Upper lobe of right lung (tissue), 1 donor: ENCODE measurements around the gene ICAM3. TPM values are rescaled to one million over a fixed set of nuclear protein-coding genes. Genes with fewer than 3 reads are reported as not detected.
"Not testable (repeated sequence)": the region's sequence is repeated elsewhere in the genome, so short reads cannot be mapped to it uniquely, and the experiment has no call there.

Source experiments
- ATAC-seq: fragments of 200-7000 bp; cut with Tn5 transposase; one replicate; pipeline ENCODE4 v1.9.1; 2020; ENCODE audit warnings: mild to moderate bottlenecking, moderate library complexity
- DNase-seq: peaks from one replicate; pipeline ENCODE4 v3.0.0-alpha.2; 2020
- H3K27ac ChIP-seq: fragments of 200-600 bp; one replicate; pipeline ENCODE4 v1.8.0; 2022
- H3K27me3 ChIP-seq: fragments of 200-600 bp; one replicate; pipeline ENCODE4 v1.8.0; 2022; ENCODE audit warnings: mild to moderate bottlenecking
- H3K36me3 ChIP-seq: fragments of 200-600 bp; one replicate; pipeline ENCODE4 v1.8.0; 2022
- H3K4me1 ChIP-seq: fragments of 200-600 bp; one replicate; pipeline ENCODE4 v1.8.0; 2022
- H3K4me3 ChIP-seq: fragments of 200-600 bp; one replicate; pipeline ENCODE4 v1.8.0; 2022; ENCODE audit warnings: mild to moderate bottlenecking
- H3K9me3 ChIP-seq: fragments of 200-600 bp; one replicate; pipeline ENCODE4 v1.8.0; 2022
- intact Hi-C: fragments of 100-400 bp; cut with DNase I; formaldehyde crosslinking; loops from one replicate; pipeline ENCODE4 v1.11.0; 2022
- total RNA-seq: library from RNA; stranded (reverse); fragmentation: NEBNext Ultra II Directional; extraction: Animal tissue kit (Norgen Biotek cat#: 25700); gene quantifications from one replicate; pipeline ENCODE4 v1.2.1, GENCODE V29; 2021
- TF ChIP-seq, protein P1 (sequence below): fragments of 200-600 bp; IDR thresholded peaks from one replicate; pipeline ENCODE4 v1.8.0; 2022; ENCODE audit warnings: antibody characterized with exemption
- donor health status: DM: no; HTN: yes; CAD: no; lungs with severe emphysema.

The ICAM3 gene
- total RNA-seq, 1 donor from 2014 or later = 23.8 TPM

- Histone ChIP-seq H3K9me3 (no peaks in the 10 kb centered on the region), H3K4me1 (no peaks in the 10 kb centered on the region), H3K27me3 (no peaks in the 10 kb centered on the region), H3K36me3 (no peaks in the 10 kb centered on the region), H3K27ac (peak overlapping the region; percentile 58), H3K4me3 (no peak overlapping the region)
- DNase-seq = no peak
- TF ChIP-seq, protein P1, sequence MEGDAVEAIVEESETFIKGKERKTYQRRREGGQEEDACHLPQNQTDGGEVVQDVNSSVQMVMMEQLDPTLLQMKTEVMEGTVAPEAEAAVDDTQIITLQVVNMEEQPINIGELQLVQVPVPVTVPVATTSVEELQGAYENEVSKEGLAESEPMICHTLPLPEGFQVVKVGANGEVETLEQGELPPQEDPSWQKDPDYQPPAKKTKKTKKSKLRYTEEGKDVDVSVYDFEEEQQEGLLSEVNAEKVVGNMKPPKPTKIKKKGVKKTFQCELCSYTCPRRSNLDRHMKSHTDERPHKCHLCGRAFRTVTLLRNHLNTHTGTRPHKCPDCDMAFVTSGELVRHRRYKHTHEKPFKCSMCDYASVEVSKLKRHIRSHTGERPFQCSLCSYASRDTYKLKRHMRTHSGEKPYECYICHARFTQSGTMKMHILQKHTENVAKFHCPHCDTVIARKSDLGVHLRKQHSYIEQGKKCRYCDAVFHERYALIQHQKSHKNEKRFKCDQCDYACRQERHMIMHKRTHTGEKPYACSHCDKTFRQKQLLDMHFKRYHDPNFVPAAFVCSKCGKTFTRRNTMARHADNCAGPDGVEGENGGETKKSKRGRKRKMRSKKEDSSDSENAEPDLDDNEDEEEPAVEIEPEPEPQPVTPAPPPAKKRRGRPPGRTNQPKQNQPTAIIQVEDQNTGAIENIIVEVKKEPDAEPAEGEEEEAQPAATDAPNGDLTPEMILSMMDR = no peak
- intact Hi-C loops = no loop called here
- ATAC-seq = no peak
Measured at GRCh38 chr19:10339977-10340376, 553 bp upstream of the ICAM3 start.

- Histone ChIP-seq H3K27me3 (no peaks in the 10 kb centered on the region), H3K9me3 (no peaks in the 10 kb centered on the region), H3K27ac (peak overlapping the region; percentile 58), H3K4me3 (peak overlapping the region; percentile 33), H3K36me3 (no peaks in the 10 kb centered on the region), H3K4me1 (no peaks in the 10 kb centered on the region)
- DNase-seq (no peak), ATAC-seq (no peak)
- intact Hi-C loops = no loop called here
- TF ChIP-seq, protein P1 = no peak
Measured at GRCh38 chr19:10338940-10339339, 484 bp downstream of the ICAM3 start.

GRCh38 chr19:10336725-10337124 lies 2.7 kb downstream of the ICAM3 start:
- H3K4me3 ChIP-seq, H3K36me3 ChIP-seq, H3K27me3 ChIP-seq, H3K9me3 ChIP-seq, H3K4me1 ChIP-seq, DNase-seq, ATAC-seq, intact Hi-C loops, H3K27ac ChIP-seq: not testable (repeated sequence)

DNA sequence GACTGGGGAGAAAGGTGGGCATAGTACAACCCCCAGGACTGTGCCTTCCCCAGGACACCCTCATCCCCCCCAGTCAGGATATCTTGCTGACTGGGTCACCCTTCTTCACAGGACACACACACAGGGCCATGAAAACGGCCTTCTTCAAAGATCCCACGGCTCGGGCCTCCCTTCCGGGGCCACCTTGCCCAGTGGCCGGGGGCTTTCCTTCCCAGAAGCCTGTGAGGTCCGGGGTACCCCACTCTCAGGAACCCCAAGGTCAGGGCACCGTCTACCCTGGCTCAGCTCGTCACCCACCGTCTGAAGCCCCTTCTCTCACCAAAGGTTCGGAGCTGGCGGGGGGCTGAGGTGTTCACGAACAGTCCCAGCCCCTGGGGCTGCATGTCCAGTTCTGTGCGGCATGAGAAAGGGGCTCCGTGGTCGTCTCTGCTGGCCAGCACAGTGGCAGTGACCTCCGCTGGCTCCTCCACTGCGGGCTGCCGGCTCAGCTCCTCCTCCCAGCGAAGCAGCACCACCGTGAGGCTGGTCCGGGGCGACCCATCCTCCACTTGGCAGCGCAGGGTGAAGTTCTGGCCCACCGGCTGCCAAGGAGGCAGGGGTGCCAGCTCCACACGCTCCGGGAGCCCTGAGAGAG lies 4.0 kb downstream of the ICAM3 start:
- no peak overlapping the region for H3K27ac ChIP-seq
- intact Hi-C loops = no loop called here
- DNase-seq (no peak), ATAC-seq (no peak)
- TF ChIP-seq, protein P1 = no peak
- peaks cover 13% of the 10 kb centered on the region for H3K4me1 ChIP-seq
- no peaks in the 10 kb centered on the region for H3K27me3 ChIP-seq
- no peak overlapping the region for H3K4me3 ChIP-seq
- H3K36me3 ChIP-seq = peaks cover under 1% of the 10 kb centered on the region
- H3K9me3 ChIP-seq = no peaks in the 10 kb centered on the region

DNA sequence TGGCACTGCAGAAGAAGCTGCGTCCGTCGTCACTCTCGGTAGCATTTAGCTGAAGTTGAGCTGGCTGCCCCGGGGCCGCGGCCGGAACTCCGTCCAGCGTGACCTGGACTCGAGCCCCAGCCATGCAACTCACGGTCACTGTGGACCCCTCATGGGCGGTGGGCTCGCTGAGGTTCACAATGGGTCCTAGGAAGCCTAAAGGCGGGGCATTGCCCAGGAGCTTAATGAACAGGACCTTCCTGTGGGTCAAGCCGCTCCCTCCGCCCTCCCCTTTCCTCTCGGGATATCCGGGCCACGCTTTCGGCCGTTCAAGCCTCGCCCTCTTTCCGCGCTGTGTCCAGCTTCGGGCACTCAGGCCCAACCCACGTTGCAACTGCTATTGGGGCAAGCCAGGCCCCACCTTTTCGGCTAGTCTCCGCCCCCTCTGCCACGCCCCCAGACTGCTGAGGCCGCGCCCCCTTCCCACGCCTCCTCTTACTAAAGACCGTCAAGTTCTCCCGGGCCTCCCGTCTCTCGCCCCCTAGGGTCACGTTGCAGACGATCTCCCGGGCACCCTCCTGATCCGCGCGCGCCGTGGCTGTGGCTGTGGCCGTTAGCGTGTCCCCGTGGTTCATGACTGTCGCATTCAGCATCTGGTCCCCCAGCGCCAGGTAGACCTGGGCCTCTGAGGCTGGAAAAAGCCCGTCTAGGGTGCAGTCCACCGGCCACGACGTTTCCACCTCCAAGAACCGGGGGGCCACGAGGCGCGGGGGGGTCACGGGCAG lies 4.7 kb downstream of the ICAM3 start:
- H3K4me3 ChIP-seq = peak overlapping the region; percentile 74
- H3K27ac ChIP-seq = peak overlapping the region; percentile 86
- H3K27me3 ChIP-seq = no peaks in the 10 kb centered on the region
- peak; percentile 88 for ATAC-seq
- H3K9me3 ChIP-seq = no peaks in the 10 kb centered on the region
- intact Hi-C loops = no loop called here
- TF ChIP-seq, protein P1 = no peak
- DNase-seq = peak; percentile 97
- H3K36me3 ChIP-seq = peaks cover 7% of the 10 kb centered on the region
- peaks cover 13% of the 10 kb centered on the region for H3K4me1 ChIP-seq
